Measurements from ENCODE around the gene TENT5D.
"Not testable (repeated sequence)": the region's sequence is repeated elsewhere in the genome, so short reads cannot be mapped to it uniquely, and the experiment has no call there.

The TENT5D gene

GRCh38 chrX:80420147-80420546 is at the start of gene TENT5D:
TENT5D (plus strand) TSS chrX:80420447; CDS start chrX:80442540, 22,093 bp downstream.
- no peak for DNase-seq

GRCh38 chrX:80385651-80386050 is 34.6 kb upstream of the TENT5D start:
- not testable (repeated sequence) for DNase-seq

- DNase-seq = no peak
These were observed 32.0 kb upstream of the TENT5D start for GRCh38 chrX:80388206-80388605.

GRCh38 chrX:80412042-80412441 is 8.2 kb upstream of the TENT5D start:
- DNase-seq = no peak

- no peak for DNase-seq
These were observed 2.8 kb downstream of the TENT5D start for GRCh38 chrX:80423000-80423399.

GRCh38 chrX:80423744-80424143 is 3.5 kb downstream of the TENT5D start:
- no peak for DNase-seq

- DNase-seq = no peak
These were observed 10.7 kb downstream of the TENT5D start for GRCh38 chrX:80430826-80431504.

GRCh38 chrX:80431505-80431832 is 11.2 kb downstream of the TENT5D start:
- DNase-seq = no peak

GRCh38 chrX:80432441-80432840 is 12.2 kb downstream of the TENT5D start:
- DNase-seq = no peak

GRCh38 chrX:80432863-80433262 is 12.6 kb downstream of the TENT5D start:
- DNase-seq = peak; percentile 64

GRCh38 chrX:80468166-80468565 is 47.9 kb downstream of the TENT5D start:
- DNase-seq = not testable (repeated sequence)

GRCh38 chrX:80471582-80471981 is 51.3 kb downstream of the TENT5D start:
- no peak for DNase-seq

- DNase-seq = no peak
These were observed 65.3 kb downstream of the TENT5D start for GRCh38 chrX:80485543-80485942.

GRCh38 chrX:80486299-80486698 is 66.1 kb downstream of the TENT5D start:
- no peak for DNase-seq

GRCh38 chrX:80489166-80489565 is 68.9 kb downstream of the TENT5D start:
- no peak for DNase-seq

Measured in GDM1 (cell line).